Measurements from ENCODE around the gene SMIM17. TPM values are rescaled to one million over a fixed set of nuclear protein-coding genes. Genes with fewer than 3 reads are reported as not detected.

SMIM17 gene
- total RNA-seq, 1 experiment from 2014 or later, result 0.28 TPM

- Histone ChIP-seq H3K9ac (ENCODE audit: extremely low read depth, insufficient read length, low read length) (no peak overlapping the region), H3K27ac (ENCODE audit: insufficient read length, low read depth, low read length) (no peak overlapping the region), H3K14ac (ENCODE audit: insufficient read depth, low read length) (no peak overlapping the region), H3K4me1 (ENCODE audit: insufficient read depth, low read length) (no peaks in the 10 kb centered on the region), H2AFZ (ENCODE audit: low read length) (no peak overlapping the region), H3K23me2 (ENCODE audit: insufficient read length, low read depth, low read length, poor library complexity, severe bottlenecking) (no peaks in the 10 kb centered on the region), H4K5ac (ENCODE audit: insufficient read length, low read depth, low read length) (no peak overlapping the region), H3K23ac (ENCODE audit: insufficient read length, low read depth, low read length) (no peak overlapping the region), H4K91ac (ENCODE audit: insufficient read length, low read depth, low read length) (no peak overlapping the region), H3K79me2 (ENCODE audit: insufficient read depth, low read length) (no peaks in the 10 kb centered on the region), H4K20me1 (ENCODE audit: control insufficient read depth, insufficient read depth, insufficient read length) (no peaks in the 10 kb centered on the region), H3T11ph (ENCODE audit: low read length) (no peak overlapping the region), H3K4me2 (ENCODE audit: insufficient read depth, insufficient read length, low read length) (no peak overlapping the region), H2BK5ac (ENCODE audit: insufficient read length, low read length) (no peak overlapping the region), H2AK5ac (ENCODE audit: insufficient read length, low read length) (no peak overlapping the region), H2BK120ac (ENCODE audit: low read depth, low read length, poor library complexity, severe bottlenecking) (no peak overlapping the region), H2BK20ac (ENCODE audit: low read depth, low read length, poor library complexity, severe bottlenecking) (no peak overlapping the region), H3K27me3 (ENCODE audit: insufficient read depth, low read length) (no peaks in the 10 kb centered on the region), H3K18ac (ENCODE audit: insufficient read length, low read depth, low read length) (no peak overlapping the region), H2BK12ac (ENCODE audit: insufficient read length, low read depth, low read length) (no peak overlapping the region), H2BK15ac (ENCODE audit: low read depth, low read length) (no peak overlapping the region), H3K9me3 (ENCODE audit: control insufficient read depth, low read depth, low read length) (no peaks in the 10 kb centered on the region), H4K8ac (replicated peaks; ENCODE audit: insufficient read length, low read depth, low read length) (no peak overlapping the region), H3K79me1 (ENCODE audit: insufficient read depth, low read depth, low read length, poor library complexity, severe bottlenecking) (no peaks in the 10 kb centered on the region), H3K4ac (ENCODE audit: low read depth, low read length) (no peak overlapping the region), H3K56ac (ENCODE audit: insufficient read length, low read depth, low read length) (no peak overlapping the region)
- DNase-seq, result no peak
- H3K27ac Mint-ChIP-seq, result no peak overlapping the region
- no peak for TF ChIP-seq CTCF (conservative IDR thresholded peaks at IDR 0.05)
- H3K27me3 Mint-ChIP-seq (ENCODE audit: low read depth), result 0 out of 2 replicates have a peak, but pooled peaks cover 2% of the 10 kb centered on the region
- H3K9me3 Mint-ChIP-seq, result peaks cover 92 to 96% of the 10 kb centered on the region in 2 experiments
- peaks cover 50 to 69% (median 58%) of the 10 kb centered on the region in 3 experiments for H3K36me3 Mint-ChIP-seq (ENCODE audit: insufficient read depth in 1 of 3, low read depth in 3 of 3)
- WGBS (ENCODE audit: extremely low coverage, insufficient read length, low lambda C conversion rate), result no CpG with 5 or more reads among the region's 9 CpGs
- H3K4me1 Mint-ChIP-seq, result no peaks in the 10 kb centered on the region
- no peak overlapping the region for H3K4me3 Mint-ChIP-seq
Measured at GRCh38 chr19:56625708-56626107, 17.3 kb upstream of the SMIM17 start.
